Mesenchymal stem cell (in vitro differentiated cells and primary cell): ENCODE data around the gene ECSCR.
"Not testable (repeated sequence)": the region's sequence is repeated elsewhere in the genome, so short reads cannot be mapped to it uniquely, and the experiment has no call there.

ENCODE experiments used
- DNase-seq: peaks from one replicate; pipeline ENCODE4 v3.0.0-alpha.2; 2013
- H2AFZ ChIP-seq: one replicate; pipeline ENCODE4 v1.6.1; 2013; ENCODE audit warnings: low read depth, mild to moderate bottlenecking, control low read depth, inconsistent platforms, low read length, moderate library complexity
- H2AK5ac ChIP-seq: 2 replicates; pipeline ENCODE4 v1.6.1; 2013; ENCODE audit warnings: low read length, moderate library complexity, mild to moderate bottlenecking, inconsistent platforms; ENCODE audit not compliant: severe bottlenecking
- H2BK120ac ChIP-seq: one replicate; pipeline ENCODE4 v1.6.1; 2013; ENCODE audit warnings: low read depth, mild to moderate bottlenecking, inconsistent platforms, low read length, moderate library complexity
- H2BK12ac ChIP-seq, 2 experiments: one replicate each; pipeline ENCODE4 v1.6.1; 2013; ENCODE audit warnings: inconsistent platforms in 2 of 2, low read length in 2 of 2, mild to moderate bottlenecking in 2 of 2, moderate library complexity in 2 of 2, control low read depth in 1 of 2
- H2BK15ac ChIP-seq: one replicate; pipeline ENCODE4 v1.6.1; 2013; ENCODE audit warnings: mild to moderate bottlenecking, low read depth, inconsistent platforms; ENCODE audit not compliant: poor library complexity, severe bottlenecking
- H2BK5ac ChIP-seq: 2 replicates; pipeline ENCODE4 v1.6.1; 2013; ENCODE audit warnings: low read depth, mild to moderate bottlenecking, low read length, control low read depth, inconsistent platforms; ENCODE audit not compliant: poor library complexity, severe bottlenecking
- H3K14ac ChIP-seq, 2 experiments: one replicate each; pipeline ENCODE4 v1.6.1; 2013; ENCODE audit warnings: inconsistent platforms in 2 of 2, low read length in 2 of 2, control low read depth in 1 of 2, mild to moderate bottlenecking in 1 of 2, moderate library complexity in 1 of 2
- H3K18ac ChIP-seq, 2 experiments: one replicate each; pipeline ENCODE4 v1.6.1; 2013; ENCODE audit warnings: inconsistent platforms in 2 of 2, low read length in 2 of 2, control low read depth in 1 of 2, low read depth in 1 of 2, mild to moderate bottlenecking in 1 of 2
- H3K23ac ChIP-seq, 2 experiments: one replicate each; pipeline ENCODE4 v1.6.1; 2013; ENCODE audit warnings: inconsistent platforms in 2 of 2, low read length in 2 of 2, mild to moderate bottlenecking in 2 of 2, moderate library complexity in 2 of 2, control low read depth in 1 of 2
- H3K27ac ChIP-seq: 2 replicates; pipeline ENCODE4 v1.5.1; 2013; ENCODE audit warnings: mild to moderate bottlenecking, moderate library complexity, low read length, control low read depth, inconsistent platforms; ENCODE audit not compliant: poor library complexity, severe bottlenecking
- H3K27me3 ChIP-seq, 2 experiments: 2 replicates each; pipeline versions ENCODE4 v1.6.1 to v1.7.0; 2013; ENCODE audit warnings: low read length in 2 of 2, mild to moderate bottlenecking in 2 of 2, moderate library complexity in 2 of 2, control low read depth in 1 of 2, inconsistent platforms in 1 of 2; ENCODE audit not compliant: control insufficient read depth in 1 of 2, insufficient read depth in 1 of 2
- H3K36me3 ChIP-seq, 2 experiments: 2 replicates each; pipeline versions ENCODE4 v1.6.1 to v1.7.0; 2013; ENCODE audit warnings: low read length in 2 of 2, control low read depth in 1 of 2, inconsistent platforms in 1 of 2, low read depth in 1 of 2, mild to moderate bottlenecking in 1 of 2; ENCODE audit not compliant: insufficient read depth in 2 of 2, control insufficient read depth in 1 of 2
- H3K4ac ChIP-seq, 2 experiments: one replicate each; pipeline ENCODE4 v1.6.1; 2013; ENCODE audit warnings: inconsistent platforms in 2 of 2, low read length in 2 of 2, mild to moderate bottlenecking in 2 of 2, moderate library complexity in 2 of 2, control low read depth in 1 of 2, low read depth in 1 of 2
- H3K4me1 ChIP-seq: 2 replicates; pipeline ENCODE4 v1.6.1; 2013; ENCODE audit warnings: low read depth, low read length, control low read depth; ENCODE audit not compliant: control insufficient read depth, insufficient read depth
- H3K4me2 ChIP-seq: 2 replicates; pipeline ENCODE4 v1.6.1; 2013; ENCODE audit warnings: low read length, mild to moderate bottlenecking, inconsistent platforms; ENCODE audit not compliant: poor library complexity, severe bottlenecking
- H3K4me3 ChIP-seq, 2 experiments: 2 replicates each; pipeline versions ENCODE4 v1.5.1 to v1.7.0; 2013; ENCODE audit warnings: low read length in 2 of 2, mild to moderate bottlenecking in 2 of 2, control low read depth in 1 of 2, low read depth in 1 of 2; ENCODE audit not compliant: insufficient read depth in 1 of 2
- H3K79me1 ChIP-seq: replicated peaks from 2 replicates; pipeline ENCODE4 v1.6.1; 2013; ENCODE audit warnings: mild to moderate bottlenecking, control low read depth, low read length, inconsistent platforms; ENCODE audit not compliant: poor library complexity, severe bottlenecking
- H3K9ac ChIP-seq: 2 replicates; pipeline ENCODE4 v1.7.0; 2013; ENCODE audit warnings: mild to moderate bottlenecking, low read length, moderate library complexity
- H3K9me3 ChIP-seq: 2 replicates; pipeline ENCODE4 v1.7.0; 2013; ENCODE audit warnings: mild to moderate bottlenecking, low read length; ENCODE audit not compliant: control insufficient read depth
- H4K8ac ChIP-seq: one replicate; pipeline ENCODE4 v1.6.1; 2013; ENCODE audit warnings: inconsistent platforms, mild to moderate bottlenecking, low read length, moderate library complexity
- H4K91ac ChIP-seq: one replicate; pipeline ENCODE4 v1.6.1; 2013; ENCODE audit warnings: mild to moderate bottlenecking, low read length, inconsistent platforms
- WGBS: methylation state at CpG from one replicate; pipeline ENCODE4 v1.1.7; 2013; ENCODE audit warnings: mixed read lengths; 5-methylcytosine and 5-hydroxymethylcytosine counted together

ECSCR gene

GRCh38 chr5:139482050-139482889 lies 19.7 kb upstream of the ECSCR start, which contains the start of gene STING1:
Gene STING1 (minus strand): TSS chr5:139482758. CDS start chr5:139481704, 1,054 bp downstream.
- Histone ChIP-seq H3K4ac (peak within 1 kb of the TSS; percentile 86 to 88), H2BK120ac (peak within 1 kb of the TSS; percentile 99), H3K36me3 (peaks cover 21 to 23% of the 10 kb centered on the region in 2 experiments), H3K4me3 (peak within 1 kb of the TSS; percentile 45 to 86), H4K8ac (peak within 1 kb of the TSS; percentile 95), H2BK5ac (peak within 1 kb of the TSS; percentile 95), H3K27me3 (no peaks in the 10 kb centered on the region), H3K23ac (peak within 1 kb of the TSS; percentile 9 to 64), H3K27ac (peak within 1 kb of the TSS; percentile 96), H2AK5ac (peak within 1 kb of the TSS; percentile 95), H2BK15ac (peak within 1 kb of the TSS; percentile 100), H3K4me1 (peaks cover 19% of the 10 kb centered on the region), H2AFZ (peak within 1 kb of the TSS; percentile 1), H4K91ac (peak within 1 kb of the TSS; percentile 98), H3K18ac (peak within 1 kb of the TSS; percentile 83 to 97), H3K4me2 (peak within 1 kb of the TSS; percentile 75), H3K79me1 (peaks cover 10% of the 10 kb centered on the region), H3K14ac (peak within 1 kb of the TSS; percentile 35 to 38), H3K9me3 (no peaks in the 10 kb centered on the region), H2BK12ac (peak within 1 kb of the TSS; percentile 81 to 95), H3K9ac (peak within 1 kb of the TSS; percentile 94)
- 46% methylated on average over 15 of the region's 19 CpGs for WGBS
- peak; percentile 99 for DNase-seq

- Histone ChIP-seq H2BK5ac (peak overlapping the region; percentile 95), H3K4ac (peak overlapping the region; percentile 82 to 88), H4K91ac (peak overlapping the region; percentile 98)
Measured at GRCh38 chr5:139481580-139482049, 19.1 kb upstream of the ECSCR start.

GRCh38 chr5:139481122-139481533 lies 18.6 kb upstream of the ECSCR start:
- H3K27ac ChIP-seq, result peak overlapping the region; percentile 96
- H3K23ac ChIP-seq, result peak overlapping the region in 1 of 2 experiments; percentile 9
- H3K79me1 ChIP-seq, result peaks cover 10% of the 10 kb centered on the region
- no peak for DNase-seq
- H3K4me2 ChIP-seq, result peak overlapping the region; percentile 75
- H2AFZ ChIP-seq, result no peak overlapping the region
- peak overlapping the region; percentile 83 to 97 for H3K18ac ChIP-seq
- peak overlapping the region; percentile 95 for H4K8ac ChIP-seq
- no peak overlapping the region for H2BK5ac ChIP-seq
- peak overlapping the region; percentile 84 for H2BK15ac ChIP-seq
- H3K27me3 ChIP-seq, result no peaks in the 10 kb centered on the region
- peak overlapping the region in 1 of 2 experiments; percentile 74 for H3K14ac ChIP-seq
- peak overlapping the region; percentile 82 to 88 for H3K4ac ChIP-seq
- peaks cover 19% of the 10 kb centered on the region for H3K4me1 ChIP-seq
- peak overlapping the region; percentile 81 to 95 for H2BK12ac ChIP-seq
- H2AK5ac ChIP-seq, result peak overlapping the region; percentile 95
- H4K91ac ChIP-seq, result peak overlapping the region; percentile 98
- H3K36me3 ChIP-seq, result peaks cover 28 to 31% of the 10 kb centered on the region in 2 experiments
- no peaks in the 10 kb centered on the region for H3K9me3 ChIP-seq
- 92% methylated on average over 12 of the region's 12 CpGs for WGBS
- peak overlapping the region in 1 of 2 experiments; percentile 86 for H3K4me3 ChIP-seq
- H2BK120ac ChIP-seq, result peak overlapping the region; percentile 99
- H3K9ac ChIP-seq, result peak overlapping the region; percentile 94

More at GRCh38 chr5:139481580-139482049, 19.1 kb upstream of the ECSCR start:
- Histone ChIP-seq H4K8ac (peak overlapping the region; percentile 95), H3K4me1 (peaks cover 19% of the 10 kb centered on the region), H3K4me3 (peak overlapping the region; percentile 45 to 86), H3K36me3 (peaks cover 25 to 29% of the 10 kb centered on the region in 2 experiments), H3K27ac (peak overlapping the region; percentile 96), H2BK120ac (peak overlapping the region; percentile 99), H3K27me3 (no peaks in the 10 kb centered on the region), H2AFZ (no peak overlapping the region), H2BK15ac (peak overlapping the region; percentile 100), H3K79me1 (peaks cover 10% of the 10 kb centered on the region), H3K9ac (peak overlapping the region; percentile 94), H3K4me2 (peak overlapping the region; percentile 75), H3K23ac (peak overlapping the region; percentile 9 to 64), H3K14ac (peak overlapping the region; percentile 38 to 74), H3K9me3 (no peaks in the 10 kb centered on the region), H3K18ac (peak overlapping the region; percentile 83 to 97), H2BK12ac (peak overlapping the region; percentile 81 to 95), H2AK5ac (peak overlapping the region; percentile 95)
- WGBS, result 96% methylated on average over 5 of the region's 5 CpGs
- no peak for DNase-seq

GRCh38 chr5:139479729-139480128 lies 17.2 kb upstream of the ECSCR start:
- not testable (repeated sequence) for H3K27me3 ChIP-seq, H3K4me2 ChIP-seq, DNase-seq, H3K79me1 ChIP-seq, H2AK5ac ChIP-seq, H3K9me3 ChIP-seq, H4K8ac ChIP-seq, H2AFZ ChIP-seq, H2BK120ac ChIP-seq, H4K91ac ChIP-seq, H3K4me3 ChIP-seq, H2BK15ac ChIP-seq, H3K9ac ChIP-seq, H3K14ac ChIP-seq, H3K18ac ChIP-seq, H2BK12ac ChIP-seq, H3K4ac ChIP-seq, H3K27ac ChIP-seq, H3K23ac ChIP-seq, H2BK5ac ChIP-seq
- Histone ChIP-seq H3K36me3 (peaks cover 42 to 45% of the 10 kb centered on the region in 2 experiments), H3K4me1 (peaks cover 19% of the 10 kb centered on the region)
- WGBS, result 97% methylated on average over 4 of the region's 4 CpGs
